Measurements from ENCODE around the gene BNIP3.
"Not testable (repeated sequence)": the region's sequence is repeated elsewhere in the genome, so short reads cannot be mapped to it uniquely, and the experiment has no call there.

The BNIP3 gene

DNA sequence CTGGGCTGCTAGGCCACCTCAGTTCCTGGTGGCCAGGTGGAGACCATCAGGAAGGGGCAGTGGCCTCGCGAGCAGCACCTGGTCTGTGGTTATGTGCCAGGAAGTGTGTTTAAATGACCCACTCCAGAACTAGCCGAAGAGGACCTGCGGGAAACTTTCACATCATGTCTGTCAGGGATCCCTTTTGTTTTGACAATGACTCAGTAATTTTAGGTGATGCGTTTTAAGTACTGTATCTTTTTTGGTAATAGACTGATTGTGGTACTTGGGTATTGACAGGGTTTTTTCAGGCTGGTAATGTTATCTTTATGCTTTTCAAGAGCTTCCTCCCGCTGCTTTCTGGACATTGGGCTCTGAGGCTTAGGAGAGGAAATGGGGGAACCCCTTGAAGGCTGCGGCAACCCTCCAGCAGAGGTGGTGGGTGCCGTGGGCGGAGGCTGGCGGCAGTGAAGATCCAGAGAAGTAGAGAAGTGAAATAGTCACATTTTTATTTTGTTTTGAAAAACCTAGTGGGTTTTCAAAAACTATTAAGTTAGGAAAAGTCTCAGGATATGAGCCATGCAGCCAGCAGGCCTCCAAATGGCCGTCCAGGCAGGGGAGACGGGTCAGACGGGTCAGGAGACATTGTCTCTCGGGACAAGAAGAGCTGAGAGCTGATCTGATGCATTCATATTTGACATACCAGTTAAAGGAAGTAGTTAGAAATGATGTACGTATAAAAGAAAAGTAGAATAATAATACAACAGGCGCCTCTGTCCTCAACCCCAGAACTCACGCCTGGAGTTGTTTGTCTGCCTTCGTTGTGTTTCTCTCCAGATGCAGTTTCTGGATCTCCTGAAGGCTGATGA lies 53.3 kb downstream of the BNIP3 start:
- no peak for DNase-seq

DNA sequence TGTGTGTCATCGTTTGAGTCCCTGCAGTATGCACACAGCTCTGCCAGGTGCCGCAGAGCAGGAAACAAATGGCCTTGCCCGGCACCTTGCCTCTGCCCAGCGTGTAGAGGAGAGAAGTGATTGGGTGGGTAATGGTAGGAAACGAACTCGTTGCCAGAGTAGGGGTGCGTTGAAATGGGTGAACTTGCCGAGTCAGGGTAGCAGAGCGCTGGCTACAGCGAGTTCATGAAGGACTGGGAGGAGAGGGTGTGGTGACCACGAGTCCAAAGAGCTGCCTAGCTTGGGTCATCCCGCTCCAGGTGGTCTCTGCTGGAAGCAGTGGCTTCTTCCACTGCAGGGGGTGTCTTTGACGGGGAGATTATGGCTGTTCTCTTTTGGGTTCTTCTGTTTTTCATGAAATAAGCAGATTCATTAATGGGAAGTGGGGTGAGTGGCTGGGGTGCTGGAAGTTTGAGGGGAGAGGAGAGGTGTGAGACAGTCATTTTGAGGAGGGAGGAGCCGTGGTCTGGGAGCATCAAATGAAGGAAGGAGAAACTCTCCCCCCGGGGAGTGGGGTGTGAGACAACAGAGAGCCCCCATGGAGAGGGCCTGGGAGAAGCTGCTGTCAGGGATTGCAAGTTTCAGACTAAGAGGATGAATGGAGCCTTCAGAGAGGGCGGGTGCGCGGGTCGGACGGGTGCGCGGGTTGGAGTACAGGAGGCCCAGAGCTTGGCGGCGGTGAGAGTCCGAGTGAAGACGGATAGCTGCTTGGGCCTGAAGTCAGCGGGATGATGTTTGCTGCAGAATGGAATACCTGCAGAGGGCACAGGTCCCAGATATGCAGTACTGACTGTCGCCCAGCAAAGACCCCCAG lies 54.8 kb downstream of the BNIP3 start:
- DNase-seq: no peak

DNA sequence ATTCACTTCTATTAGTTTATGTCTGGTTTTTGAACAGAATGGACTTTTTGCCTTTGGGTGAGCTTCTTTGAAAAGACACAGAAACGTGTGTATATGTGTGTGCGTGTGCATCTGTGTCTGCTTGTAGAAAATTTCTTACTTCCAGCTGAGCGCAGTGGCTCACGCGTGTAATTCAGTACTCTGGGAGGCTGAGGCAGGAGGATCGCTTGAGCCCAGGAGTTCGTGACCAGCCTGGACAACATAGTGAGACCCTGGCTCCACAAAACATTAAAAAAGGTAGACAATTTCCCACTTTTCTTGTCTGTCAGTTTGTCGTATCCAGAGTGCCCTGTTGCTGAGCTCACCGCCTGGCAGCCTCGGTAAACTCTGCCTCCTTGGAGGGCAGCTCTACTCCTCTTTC lies 55.5 kb downstream of the BNIP3 start:
- no peak for DNase-seq

DNA sequence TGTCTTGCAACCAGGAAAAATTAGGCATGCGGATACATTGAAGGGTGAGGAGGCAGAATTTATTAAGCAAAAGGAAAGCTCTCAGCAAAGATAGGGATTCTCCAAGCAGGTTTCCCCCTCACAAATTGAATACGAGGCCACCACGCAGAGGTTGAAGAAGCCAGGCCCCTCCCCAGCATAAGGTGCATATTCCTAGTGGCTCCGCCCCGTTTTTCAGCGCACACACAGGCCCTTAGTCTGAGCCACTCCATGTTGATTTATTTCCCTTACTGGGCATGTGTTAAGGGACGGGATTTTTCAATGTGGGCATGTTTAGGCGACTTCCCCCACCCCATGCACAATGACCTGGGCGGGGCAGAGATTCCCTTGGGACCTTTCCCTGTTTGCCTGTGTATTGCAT lies 56.0 kb downstream of the BNIP3 start:
- DNase-seq: no peak

DNA sequence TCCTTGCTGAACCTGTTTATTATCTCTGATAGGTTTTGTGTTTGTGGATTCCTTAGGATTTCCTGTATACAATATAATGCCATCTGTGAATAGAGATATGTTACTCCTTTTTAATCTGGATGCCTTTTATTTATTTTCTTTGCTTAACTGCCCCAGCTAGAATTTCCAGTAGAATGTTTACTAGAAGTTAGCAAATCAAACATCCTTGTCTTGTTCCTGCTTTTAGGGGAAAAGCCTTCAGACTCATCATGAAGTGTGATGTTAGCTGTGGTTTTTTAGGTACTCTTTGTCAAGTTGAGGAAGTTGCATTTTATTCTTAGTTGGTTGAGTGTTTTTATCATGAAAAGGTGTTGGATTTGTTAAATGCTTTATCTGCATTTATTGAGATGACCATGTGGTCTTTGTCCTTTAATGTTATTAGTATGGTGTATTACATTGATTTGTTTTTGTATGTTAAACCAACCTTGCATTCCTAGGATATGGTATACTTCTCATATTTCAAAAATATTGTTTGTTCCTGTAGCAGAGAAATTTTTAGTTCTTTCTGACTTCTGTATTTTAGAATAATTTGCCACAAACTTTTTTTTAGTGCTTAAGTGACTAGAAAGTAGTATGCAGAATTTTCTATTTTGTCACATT lies 56.6 kb downstream of the BNIP3 start:
- DNase-seq: no peak

DNA sequence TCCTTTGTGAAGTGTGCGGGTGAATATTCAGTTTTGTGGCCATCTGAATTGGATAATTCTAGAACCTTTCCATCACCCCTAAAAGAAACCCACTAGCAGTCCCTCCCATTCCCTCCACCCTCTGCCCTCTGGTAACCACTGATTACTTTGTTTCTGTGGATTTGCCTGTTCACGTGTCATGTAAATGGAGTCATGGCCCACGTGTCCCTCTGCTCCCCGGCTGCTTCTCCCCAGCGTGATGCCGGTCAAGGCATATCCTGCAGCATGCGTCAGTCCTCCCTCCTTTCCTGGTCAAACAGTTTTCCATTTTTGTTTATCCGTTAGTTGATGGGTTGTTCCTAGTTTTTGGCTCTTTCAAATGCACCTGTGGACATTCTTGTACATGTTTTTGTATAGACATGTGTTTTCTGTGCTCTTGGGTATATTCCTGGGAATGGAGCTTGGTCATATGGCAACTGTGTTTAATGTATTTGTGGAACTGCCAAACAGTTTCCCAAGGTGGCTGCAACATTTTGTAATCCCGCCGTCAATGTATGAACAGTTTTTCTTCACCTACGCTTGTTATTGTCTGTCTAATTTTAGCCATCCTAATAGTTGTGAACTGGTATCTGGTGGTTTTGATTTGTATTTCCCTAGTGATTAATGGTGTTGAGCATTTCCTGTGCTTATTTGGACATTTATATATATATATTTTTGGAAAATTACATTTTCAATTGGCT lies 58.5 kb downstream of the BNIP3 start:
- DNase-seq: no peak

DNA sequence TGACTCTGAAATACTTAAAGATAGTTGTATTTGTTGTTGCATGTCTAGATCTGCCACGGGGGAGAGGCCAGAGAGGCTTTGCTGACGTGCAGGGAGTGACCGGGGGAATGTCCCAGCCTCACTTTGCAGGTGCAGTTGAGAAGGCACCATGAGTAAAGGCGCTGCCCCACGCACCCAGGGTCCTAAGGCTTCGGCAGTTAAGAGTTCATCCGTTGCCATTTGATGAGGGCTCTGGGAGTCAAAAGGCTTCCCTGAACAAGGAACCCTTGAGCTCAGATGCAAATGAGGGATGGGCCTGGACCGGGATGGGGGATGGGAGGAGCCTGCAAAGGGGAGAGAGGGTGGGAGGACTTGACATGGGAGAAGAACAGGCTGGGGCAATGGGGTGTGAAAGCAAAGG lies 60.5 kb downstream of the BNIP3 start:
- no peak for DNase-seq

DNA sequence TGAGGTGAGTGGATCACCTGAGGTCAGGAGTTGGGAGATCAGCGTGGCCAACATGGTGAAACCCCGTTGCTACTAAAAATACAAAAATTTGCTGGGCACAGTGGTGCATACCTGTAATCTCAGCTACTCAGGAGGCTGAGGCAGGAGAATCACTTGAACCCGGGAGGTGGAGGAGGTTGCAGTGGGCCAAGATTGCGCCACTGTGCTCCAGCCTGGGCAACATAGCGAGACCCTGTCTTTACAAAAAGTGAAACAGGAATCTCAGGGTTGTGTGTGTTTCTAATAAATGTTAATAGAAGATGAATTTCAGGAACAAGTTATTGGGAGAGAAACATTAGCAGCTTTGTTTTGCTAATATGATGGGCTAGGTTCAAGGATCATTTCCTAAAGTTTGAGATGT lies 61.0 kb downstream of the BNIP3 start:
- DNase-seq: no peak

DNA sequence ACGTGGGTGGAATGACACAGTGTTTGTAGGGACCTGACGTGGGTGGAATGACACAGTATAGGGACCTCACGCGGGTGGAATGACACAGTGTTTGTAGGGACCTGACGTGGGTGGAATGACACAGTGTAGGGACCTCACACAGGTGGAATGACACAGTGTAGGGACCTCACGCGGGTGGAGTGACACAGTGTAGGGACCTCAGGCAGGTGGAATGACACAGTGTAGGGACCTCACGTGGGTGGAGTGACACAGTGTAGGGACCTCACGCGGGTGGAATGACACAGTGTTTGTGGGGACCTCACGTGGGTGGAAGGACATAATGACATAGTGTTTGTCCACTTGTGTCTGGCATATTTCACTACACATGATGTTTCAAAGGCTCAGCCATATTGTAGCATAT lies 61.6 kb downstream of the BNIP3 start:
- no peak for DNase-seq

DNA sequence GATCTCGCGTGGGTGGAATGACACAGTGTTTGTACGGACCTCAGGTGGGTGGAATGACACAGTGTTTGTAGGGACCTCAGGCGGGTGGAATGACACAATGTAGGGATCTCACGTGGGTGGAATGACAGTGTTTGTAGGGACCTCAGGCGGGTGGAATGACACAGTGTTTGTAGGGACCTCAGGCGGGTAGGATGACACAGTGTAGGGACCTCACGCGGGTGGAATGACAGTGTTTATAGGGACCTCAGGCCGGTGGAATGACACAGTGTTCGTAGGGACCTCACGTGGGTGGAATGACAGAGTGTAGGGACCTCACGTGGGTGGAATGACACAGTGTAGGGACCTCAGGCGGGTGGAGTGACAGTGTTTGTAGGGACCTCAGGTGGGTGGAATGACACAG lies 62.3 kb downstream of the BNIP3 start:
- DNase-seq: not testable (repeated sequence)
